Fibroblast of lung (primary cell): ENCODE data around the gene BCLAF3.

Source experiments
- CTCF ChIP-seq, 2 donors: IDR thresholded peaks in 1 of 2; conservative IDR thresholded peaks in 1 of 2; 1 replicate in 1 of 2; 2 replicates in 1 of 2; pipeline ENCODE4 v1.5.1; 2011 to 2012; ENCODE audit warnings: low read length in 2 of 2, control low read depth in 1 of 2, inconsistent platforms in 1 of 2, low read depth in 1 of 2, mild to moderate bottlenecking in 1 of 2
- EZH2 ChIP-seq: IDR thresholded peaks from 2 replicates; pipeline ENCODE4 v1.5.1; 2012; ENCODE audit warnings: low read length, control low read depth, mild to moderate bottlenecking; ENCODE audit errors: missing control alignments

- TF ChIP-seq CTCF (conservative IDR thresholded peaks at IDR 0.05 in 1 of 2, IDR thresholded peaks at IDR 0.05 in 1 of 2; ENCODE audit: low read depth in 1 of 2, low read length in 2 of 2): no peak
- TF ChIP-seq EZH2: no peak
Observed at GRCh38 chrX:19949340-19949739, 41.5 kb downstream of the BCLAF3 start.
